DND-41 (cell line): ENCODE data around the gene ALOX5.

Source experiments
- CTCF ChIP-seq: IDR thresholded peaks from 2 replicates; pipeline ENCODE4 v1.5.1; 2012; ENCODE audit warnings: borderline replicate concordance, low read length, moderate library complexity, mild to moderate bottlenecking; ENCODE audit not compliant: poor library complexity, severe bottlenecking; ENCODE audit errors: extremely low read depth
- EZH2 ChIP-seq: IDR thresholded peaks from 3 replicates; pipeline ENCODE4 v1.6.1; 2012; ENCODE audit warnings: borderline replicate concordance, low read depth, mild to moderate bottlenecking, moderate library complexity, low read length, inconsistent platforms; ENCODE audit not compliant: severe bottlenecking

DNA sequence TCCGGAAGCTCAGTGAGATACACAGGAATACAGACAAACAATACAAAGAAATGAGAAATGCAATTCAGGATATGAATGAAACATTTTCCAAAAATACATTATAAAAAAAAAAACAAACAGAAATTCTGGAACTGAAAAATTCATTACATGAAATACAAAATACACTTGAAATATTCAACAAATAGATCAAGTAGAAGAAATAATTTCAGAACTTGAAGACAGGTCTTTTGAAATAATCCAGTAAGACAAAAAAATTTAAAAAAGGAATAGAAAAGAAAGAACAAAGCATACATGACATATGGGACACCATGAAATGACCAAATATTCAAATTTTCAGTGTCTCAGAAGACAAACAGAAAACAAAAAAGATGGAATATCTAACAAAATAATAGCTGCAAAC, 102.5 kb downstream of the ALOX5 start:
- no peak for TF ChIP-seq CTCF
- TF ChIP-seq EZH2 = no peak
